Measurements from ENCODE around the gene FUT7. TPM values are rescaled to one million over a fixed set of nuclear protein-coding genes. Genes with fewer than 3 reads are reported as not detected.

Gene FUT7
- total and polyA plus RNA-seq, 2 of the 13 experiments (the other 11 are each of a cell fraction or from before 2014, with no cell fraction given) = 0.05 TPM; not detected in 1

- TF ChIP-seq RERE (CRISPR knock-in tag; IDR thresholded peaks at IDR 0.05; ENCODE audit: low read depth) (no peak), RARA (CRISPR knock-in tag; IDR thresholded peaks at IDR 0.05) (no peak), ZGPAT (CRISPR knock-in tag; IDR thresholded peaks at IDR 0.05) (no peak; the same call in 1 of the 2 replicates), DZIP1 (CRISPR knock-in tag; IDR thresholded peaks at IDR 0.05) (0 out of 2 replicates have a peak, but pooled peaks have one; percentile 69), ZNF598 (CRISPR knock-in tag; IDR thresholded peaks at IDR 0.05; ENCODE audit: borderline replicate concordance) (0 out of 2 replicates have a peak, but pooled peaks have one; percentile 26), ZNF687 (CRISPR knock-in tag; IDR thresholded peaks at IDR 0.05) (peak; percentile 77), SMAD1 (CRISPR knock-in tag; IDR thresholded peaks at IDR 0.05; ENCODE audit: borderline replicate concordance, low read depth) (no peak), SMARCC2 (IDR thresholded peaks at IDR 0.05) (no peak), KDM4B (CRISPR knock-in tag; IDR thresholded peaks at IDR 0.05) (no peak), CHCHD3 (CRISPR knock-in tag; IDR thresholded peaks at IDR 0.05) (no peak), POLR2A (IDR thresholded peaks at IDR 0.05; ENCODE audit: insufficient read depth in 1 of 2, low read depth in 2 of 2, low read length in 2 of 2) (no peak), HHEX (CRISPR knock-in tag; IDR thresholded peaks at IDR 0.05) (no peak), CTCF (CRISPR knock-in tag; IDR thresholded peaks at IDR 0.05) (0 out of 2 replicates have a peak, but pooled peaks have one; percentile 4)
Measured at GRCh38 chr9:137077010-137077747, 45.3 kb upstream of the FUT7 start, which contains the start of gene UAP1L1 (continued).
